HG03060 (cell line): ENCODE data around the gene ZSWIM5.

Experiments
- ATAC-seq: cut with Tn5 transposase; IDR thresholded peaks from one replicate; pipeline ENCODE4 v1.9.1; 2021; ENCODE audit warnings: low read depth, moderate number of reproducible peaks; ENCODE audit not compliant: unreplicated experiment

ZSWIM5 gene

GRCh38 chr1:45037456-45037855 lies 168.9 kb downstream of the ZSWIM5 start:
- ATAC-seq, result no peak

GRCh38 chr1:45035631-45036301 lies 170.6 kb downstream of the ZSWIM5 start:
- no peak for ATAC-seq

- ATAC-seq, result no peak
Observed at GRCh38 chr1:45033356-45033755, 173.0 kb downstream of the ZSWIM5 start.

- ATAC-seq, result no peak
Observed at GRCh38 chr1:45032837-45033236, 173.6 kb downstream of the ZSWIM5 start.

- ATAC-seq, result no peak
Observed at GRCh38 chr1:45026446-45026845, 180.0 kb downstream of the ZSWIM5 start.

- ATAC-seq, result no peak
Observed at GRCh38 chr1:45023663-45024062, 182.7 kb downstream of the ZSWIM5 start.

- no peak for ATAC-seq
Observed at GRCh38 chr1:45018599-45019230, 187.7 kb downstream of the ZSWIM5 start.

GRCh38 chr1:45016767-45017166 lies 189.6 kb downstream of the ZSWIM5 start:
- ATAC-seq, result no peak

GRCh38 chr1:45016090-45016697 lies 190.2 kb downstream of the ZSWIM5 start:
- no peak for ATAC-seq

GRCh38 chr1:45015683-45016082 lies 190.7 kb downstream of the ZSWIM5 start:
- ATAC-seq, result no peak

GRCh38 chr1:45014321-45015028 lies 191.9 kb downstream of the ZSWIM5 start:
- ATAC-seq, result no peak

- no peak for ATAC-seq
Observed at GRCh38 chr1:45013551-45014209, 192.7 kb downstream of the ZSWIM5 start.

GRCh38 chr1:45012639-45013278 lies 193.6 kb downstream of the ZSWIM5 start:
- ATAC-seq, result no peak

- peak; percentile 55 for ATAC-seq
Observed at GRCh38 chr1:45011837-45012638, 194.4 kb downstream of the ZSWIM5 start, which contains the start of gene UROD. Gene UROD (plus strand): TSS chr1:45012254. CDS start chr1:45012266, 12 bp downstream.

- ATAC-seq, result peak; percentile 36
Observed at GRCh38 chr1:45010855-45011811, 195.3 kb downstream of the ZSWIM5 start, which contains the start of gene HECTD3. Gene HECTD3 (minus strand): TSS chr1:45011324. CDS start chr1:45011257, 67 bp downstream.

- ATAC-seq, result no peak
Observed at GRCh38 chr1:45009956-45010854, 196.2 kb downstream of the ZSWIM5 start.

- ATAC-seq, result no peak
Observed at GRCh38 chr1:45009296-45009865, 197.0 kb downstream of the ZSWIM5 start.
